CD4-positive, alpha-beta T cell (primary cell): ENCODE measurements around the gene DCLK1. TPM values are rescaled to one million over a fixed set of nuclear protein-coding genes. Genes with fewer than 3 reads are reported as not detected.

ENCODE experiments used
- ATAC-seq: fragments of 200-7000 bp; cut with Tn5 transposase; one replicate; pipeline ENCODE4 v1.10.0; 2022; ENCODE audit warnings: mild to moderate bottlenecking; ENCODE audit not compliant: poor library complexity
- CTCF ChIA-PET: fragments of 350-600 bp; sonication (Branson Sonifier 250); formaldehyde crosslinking; loops from one replicate; lab custom pipeline; 2021; ENCODE audit warnings: antibody characterized with exemption, inconsistent platforms; lab: Charles Lee
- POLR2A ChIA-PET: fragments of 350-600 bp; sonication (Branson Sonifier 250); formaldehyde crosslinking; loops from one replicate; lab custom pipeline; 2021; ENCODE audit warnings: antibody characterized with exemption, inconsistent platforms; lab: Charles Lee
- DNase-seq, 14 experiments: peaks; one replicate each; pipeline ENCODE4 v3.0.0-alpha.2; 2013 to 2020; ENCODE audit warnings: mixed read lengths in 2 of 14
- H3K27ac ChIP-seq, 2 donors: one replicate each; pipeline versions ENCODE4 v1.5.1 to v1.7.0; 2013; ENCODE audit warnings: low read length in 2 of 2, low read depth in 1 of 2, mild to moderate bottlenecking in 1 of 2
- H3K27me3 ChIP-seq, 2 experiments: 1 replicate in 1 of 2; 2 replicates in 1 of 2; pipeline versions ENCODE4 v1.6.1 to v1.7.0; 2013; ENCODE audit warnings: low read length in 2 of 2, control low read depth in 1 of 2, mild to moderate bottlenecking in 1 of 2, moderate library complexity in 1 of 2; ENCODE audit not compliant: insufficient read depth in 2 of 2, control insufficient read depth in 1 of 2
- H3K36me3 ChIP-seq: one replicate; pipeline ENCODE4 v1.6.1; 2013; ENCODE audit warnings: low read length, control low read depth; ENCODE audit not compliant: insufficient read depth
- H3K4me1 ChIP-seq: one replicate; pipeline ENCODE4 v1.6.1; 2013; ENCODE audit warnings: low read length, control low read depth; ENCODE audit not compliant: insufficient read depth
- H3K4me3 ChIP-seq: one replicate; pipeline ENCODE4 v1.5.1; 2013; ENCODE audit warnings: mild to moderate bottlenecking, low read length, moderate library complexity
- H3K9me3 ChIP-seq, 2 experiments: 1 replicate in 1 of 2; 2 replicates in 1 of 2; pipeline versions ENCODE4 v1.6.1 to v1.7.0; 2013; ENCODE audit warnings: low read length in 2 of 2, mild to moderate bottlenecking in 2 of 2, control low read depth in 1 of 2, moderate library complexity in 1 of 2; ENCODE audit not compliant: control insufficient read depth in 1 of 2, insufficient read depth in 1 of 2
- H3K27ac Mint-ChIP-seq: one replicate; pipeline ENCODE4 v1.8.0; 2020; ENCODE audit warnings: mixed read lengths
- H3K27me3 Mint-ChIP-seq: one replicate; pipeline ENCODE4 v1.8.0; 2021; ENCODE audit warnings: mixed read lengths
- H3K36me3 Mint-ChIP-seq: one replicate; pipeline ENCODE4 v1.8.0; 2021; ENCODE audit warnings: low read depth, mixed read lengths
- H3K4me1 Mint-ChIP-seq: one replicate; pipeline ENCODE4 v1.8.0; 2021; ENCODE audit warnings: low read depth, mixed read lengths
- H3K4me3 Mint-ChIP-seq: one replicate; pipeline ENCODE4 v1.8.0; 2020; ENCODE audit warnings: mild to moderate bottlenecking, mixed read lengths
- H3K9me3 Mint-ChIP-seq: one replicate; pipeline ENCODE4 v1.8.0; 2020; ENCODE audit warnings: mixed read lengths
- CTCF ChIP-seq: fragments of 200-600 bp; IDR thresholded peaks from one replicate; pipeline ENCODE4 v1.8.0; 2022; ENCODE audit warnings: antibody characterized with exemption, mild to moderate bottlenecking
- intact Hi-C, 2 experiments: fragments of 100-400 bp; cut with DNase I in 1 of 2; cut with micrococcal nuclease in 1 of 2; formaldehyde crosslinking; loops; one replicate each; pipeline versions ENCODE4 v1.15.1 to v1.9.0; 2023 to 2025; cut with DNase I, micrococcal nuclease
- total RNA-seq, 174 experiments: library from RNA in 2 of 174; stranded (reverse) in 2 of 174; gene quantifications; one replicate each; pipeline ENCODE4 v1.2.3 and lab custom pipeline; 2021 to 2026

The DCLK1 gene
- total RNA-seq, 2 experiments from 2014 or later, result not detected

GRCh38 chr13:36006347-36006746 lies 124.8 kb downstream of the DCLK1 start:
- Histone ChIP-seq H3K4me3 (no peak overlapping the region), H3K9me3 (no peaks in the 10 kb centered on the region), H3K36me3 (no peaks in the 10 kb centered on the region), H3K27ac (no peak overlapping the region), H3K27me3 (no peaks in the 10 kb centered on the region), H3K4me1 (no peaks in the 10 kb centered on the region)
- no peak for DNase-seq
- no peak overlapping the region for H3K4me3 Mint-ChIP-seq
- CTCF ChIA-PET, result no interaction called here
- H3K36me3 Mint-ChIP-seq, result no peaks in the 10 kb centered on the region
- no peak for ATAC-seq
- H3K9me3 Mint-ChIP-seq, result no peaks in the 10 kb centered on the region
- POLR2A ChIA-PET, result no interaction called here
- no peaks in the 10 kb centered on the region for H3K4me1 Mint-ChIP-seq
- intact Hi-C loops, result no loop called here
- H3K27ac Mint-ChIP-seq, result no peak overlapping the region
- no peak for TF ChIP-seq CTCF
- no peaks in the 10 kb centered on the region for H3K27me3 Mint-ChIP-seq

- no peak for DNase-seq
- Histone ChIP-seq H3K4me3 (no peak overlapping the region), H3K36me3 (no peaks in the 10 kb centered on the region), H3K9me3 (no peaks in the 10 kb centered on the region), H3K27ac (no peak overlapping the region), H3K27me3 (no peaks in the 10 kb centered on the region), H3K4me1 (no peaks in the 10 kb centered on the region)
- no peak for ATAC-seq
- no peaks in the 10 kb centered on the region for H3K9me3 Mint-ChIP-seq
- H3K4me1 Mint-ChIP-seq, result no peaks in the 10 kb centered on the region
- ChIA-PET CTCF (no interaction called here), POLR2A (no interaction called here)
- H3K36me3 Mint-ChIP-seq, result no peaks in the 10 kb centered on the region
- intact Hi-C loops, result no loop called here
- H3K4me3 Mint-ChIP-seq, result no peak overlapping the region
- no peaks in the 10 kb centered on the region for H3K27me3 Mint-ChIP-seq
- no peak for TF ChIP-seq CTCF
- no peak overlapping the region for H3K27ac Mint-ChIP-seq
These were observed 129.6 kb downstream of the DCLK1 start for GRCh38 chr13:36001561-36001960.

GRCh38 chr13:36000028-36000427 lies 131.2 kb downstream of the DCLK1 start:
- no peaks in the 10 kb centered on the region for H3K4me1 Mint-ChIP-seq
- ChIA-PET POLR2A (no interaction called here), CTCF (no interaction called here)
- no peak overlapping the region for H3K4me3 Mint-ChIP-seq
- Histone ChIP-seq H3K4me1 (no peaks in the 10 kb centered on the region), H3K27ac (no peak overlapping the region), H3K4me3 (no peak overlapping the region), H3K36me3 (no peaks in the 10 kb centered on the region), H3K9me3 (no peaks in the 10 kb centered on the region), H3K27me3 (no peaks in the 10 kb centered on the region)
- no peaks in the 10 kb centered on the region for H3K27me3 Mint-ChIP-seq
- ATAC-seq (no peak), DNase-seq (no peak)
- H3K9me3 Mint-ChIP-seq, result no peaks in the 10 kb centered on the region
- intact Hi-C loops, result no loop called here
- TF ChIP-seq CTCF, result no peak
- H3K27ac Mint-ChIP-seq, result no peak overlapping the region
- no peaks in the 10 kb centered on the region for H3K36me3 Mint-ChIP-seq
